Stimulated activated CD4-positive, alpha-beta T cell treated with anti-CD3 and anti-CD28 coated beads, TNF-alpha, amount 100 ng/mL, for 24 hours (primary cell): Measurements from ENCODE around the gene RIC8B.

Experiments
- DNase-seq, 3 experiments: peaks; one replicate each; pipeline ENCODE4 v3.0.0-alpha.2; 2020; ENCODE audit warnings: low read depth in 3 of 3

RIC8B gene

GRCh38 chr12:106774005-106774807 is at the start of gene RIC8B:
Gene RIC8B (plus strand): TSS chr12:106774682. CDS start chr12:106774746, 64 bp downstream.
- DNase-seq: peak; percentile 71 to 85 (median 72)

- DNase-seq: no peak
These were observed 49.5 kb upstream of the RIC8B start for GRCh38 chr12:106724934-106725333.

GRCh38 chr12:106726603-106727202 is 47.8 kb upstream of the RIC8B start:
- DNase-seq: peak in 1 of 3 experiments; percentile 6

DNA sequence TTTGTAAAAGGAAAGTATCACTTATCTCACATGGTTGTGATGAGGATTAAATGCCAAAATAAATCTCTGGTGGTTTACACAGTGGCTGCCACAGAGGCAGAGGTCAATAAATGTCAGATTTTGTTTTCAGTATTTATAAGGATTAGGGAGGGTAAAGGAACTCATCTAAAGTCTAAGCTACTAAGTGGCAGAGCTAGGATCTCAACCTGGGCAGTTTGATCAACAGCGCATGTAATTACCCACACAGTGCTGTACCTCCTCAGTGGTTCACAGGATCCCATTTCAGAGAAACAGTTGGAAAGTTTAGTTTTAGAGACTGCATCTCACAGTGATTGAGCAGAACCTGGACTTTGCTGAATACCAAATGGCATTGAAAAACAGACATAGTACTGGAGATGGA is 44.9 kb upstream of the RIC8B start:
- no peak for DNase-seq

GRCh38 chr12:106732890-106733289 is 41.6 kb upstream of the RIC8B start:
- no peak for DNase-seq

DNA sequence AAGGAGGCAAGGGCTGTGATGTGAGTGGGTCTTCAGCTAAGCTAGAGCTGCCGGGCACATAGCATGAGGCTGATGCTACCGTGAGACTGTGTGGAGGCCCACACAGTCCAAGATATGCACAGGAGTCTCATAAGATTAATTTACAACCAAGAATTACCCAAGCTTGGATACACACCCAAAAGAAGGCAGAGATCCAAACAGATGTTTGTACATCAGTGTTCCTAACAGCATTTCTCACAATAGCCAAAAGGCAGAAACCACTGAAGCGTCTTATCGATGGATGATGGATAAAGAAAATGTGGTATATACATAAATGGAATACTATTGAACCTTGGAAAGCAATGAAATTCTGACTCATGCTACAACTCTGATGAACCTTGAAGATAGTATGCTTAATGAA is 40.8 kb upstream of the RIC8B start:
- DNase-seq: no peak

DNA sequence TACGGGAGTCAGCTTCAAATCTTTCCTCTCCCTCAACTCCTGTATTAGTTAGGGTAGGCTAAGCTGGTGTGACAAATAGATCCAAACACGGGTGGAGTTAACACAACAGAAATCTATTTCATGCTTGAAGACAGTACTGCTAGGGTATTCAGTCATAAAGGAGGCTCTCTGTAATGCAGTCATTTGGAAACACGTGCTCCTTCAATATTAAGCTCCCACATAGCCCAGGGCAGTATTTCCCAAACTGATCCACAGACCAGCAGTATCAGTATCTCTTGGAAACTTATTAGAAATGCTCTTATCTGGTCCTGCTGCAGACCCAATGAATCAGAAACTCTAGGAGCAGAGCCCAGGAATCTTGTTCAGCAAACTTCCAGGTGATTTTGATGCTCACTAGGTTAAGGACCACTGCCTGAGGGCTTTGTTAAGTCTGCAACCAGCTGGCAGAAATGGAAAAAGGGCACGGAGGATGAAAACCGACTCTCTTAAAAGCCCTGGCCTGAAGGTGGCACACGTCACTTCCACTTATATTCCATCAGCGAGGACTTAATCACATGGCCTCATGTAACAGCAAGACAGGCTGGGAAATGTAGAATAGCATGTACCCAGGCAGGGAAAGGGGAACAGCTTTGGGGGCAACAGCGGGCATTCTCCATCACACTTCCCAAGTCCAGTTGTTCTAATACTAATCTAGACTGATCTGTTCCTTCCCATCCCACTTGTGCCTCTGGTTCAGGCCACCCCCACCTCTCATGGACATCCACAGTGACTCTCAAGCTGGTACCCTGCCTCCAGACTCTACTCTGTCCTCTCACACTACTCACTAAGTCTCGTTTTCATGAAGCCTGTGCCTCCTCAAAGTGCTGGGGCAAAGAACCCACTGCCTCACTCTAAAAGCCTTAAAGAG is 38.2 kb upstream of the RIC8B start:
- DNase-seq: no peak

GRCh38 chr12:106739318-106739717 is 35.2 kb upstream of the RIC8B start:
- DNase-seq: no peak

GRCh38 chr12:106739815-106740530 is 34.5 kb upstream of the RIC8B start:
- DNase-seq: no peak

DNA sequence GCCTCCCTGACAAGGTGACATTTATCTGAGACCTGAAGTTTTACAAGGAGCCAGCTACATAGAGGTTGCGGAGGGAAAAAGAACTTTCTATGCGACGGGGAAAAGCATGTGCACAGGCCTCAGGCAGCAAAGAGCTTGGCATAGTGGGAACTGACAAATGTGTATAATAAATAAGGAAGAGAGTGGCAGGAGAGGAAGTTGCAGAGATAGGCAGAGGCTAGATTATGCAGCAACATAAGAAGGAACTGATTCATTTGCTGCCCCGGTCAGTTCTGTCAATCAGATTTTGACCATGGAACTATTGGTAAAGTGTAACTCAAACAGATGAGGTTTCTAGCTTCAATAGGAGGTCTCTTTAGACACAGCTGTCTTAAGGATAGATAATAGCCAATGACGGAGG is 33.7 kb upstream of the RIC8B start:
- DNase-seq: no peak

DNA sequence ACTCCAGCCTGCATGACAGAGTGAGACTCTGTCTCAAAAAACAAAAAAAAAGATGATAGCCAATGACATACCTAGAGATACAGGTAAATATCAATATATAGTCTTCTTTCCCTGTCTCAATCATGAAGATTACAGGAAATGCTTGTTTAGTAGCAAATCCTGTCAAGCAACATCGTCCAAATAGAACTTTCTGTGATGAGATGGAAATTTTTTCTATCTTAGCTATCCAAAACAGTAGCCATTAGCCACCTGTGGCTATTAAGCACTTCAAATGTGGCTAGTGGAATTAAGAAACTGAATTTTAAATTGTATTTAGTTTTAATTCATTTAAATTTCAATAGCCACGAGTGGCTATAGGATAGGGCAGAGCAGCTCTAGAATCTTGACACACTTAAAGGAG is 33.2 kb upstream of the RIC8B start:
- DNase-seq: no peak

- no peak for DNase-seq
These were observed 31.1 kb upstream of the RIC8B start for GRCh38 chr12:106743270-106743988.

GRCh38 chr12:106744600-106744999 is 29.9 kb upstream of the RIC8B start:
- no peak for DNase-seq

- no peak for DNase-seq
These were observed 29.2 kb upstream of the RIC8B start for GRCh38 chr12:106745181-106745745.

GRCh38 chr12:106747973-106748436 is 26.5 kb upstream of the RIC8B start:
- no peak for DNase-seq

- DNase-seq: no peak
These were observed 24.0 kb upstream of the RIC8B start for GRCh38 chr12:106750524-106750923.

GRCh38 chr12:106753526-106753925 is 21.0 kb upstream of the RIC8B start:
- DNase-seq: peak in 2 of 3 experiments; percentile 31 to 51

GRCh38 chr12:106754331-106754730 is 20.2 kb upstream of the RIC8B start:
- DNase-seq: no peak

DNA sequence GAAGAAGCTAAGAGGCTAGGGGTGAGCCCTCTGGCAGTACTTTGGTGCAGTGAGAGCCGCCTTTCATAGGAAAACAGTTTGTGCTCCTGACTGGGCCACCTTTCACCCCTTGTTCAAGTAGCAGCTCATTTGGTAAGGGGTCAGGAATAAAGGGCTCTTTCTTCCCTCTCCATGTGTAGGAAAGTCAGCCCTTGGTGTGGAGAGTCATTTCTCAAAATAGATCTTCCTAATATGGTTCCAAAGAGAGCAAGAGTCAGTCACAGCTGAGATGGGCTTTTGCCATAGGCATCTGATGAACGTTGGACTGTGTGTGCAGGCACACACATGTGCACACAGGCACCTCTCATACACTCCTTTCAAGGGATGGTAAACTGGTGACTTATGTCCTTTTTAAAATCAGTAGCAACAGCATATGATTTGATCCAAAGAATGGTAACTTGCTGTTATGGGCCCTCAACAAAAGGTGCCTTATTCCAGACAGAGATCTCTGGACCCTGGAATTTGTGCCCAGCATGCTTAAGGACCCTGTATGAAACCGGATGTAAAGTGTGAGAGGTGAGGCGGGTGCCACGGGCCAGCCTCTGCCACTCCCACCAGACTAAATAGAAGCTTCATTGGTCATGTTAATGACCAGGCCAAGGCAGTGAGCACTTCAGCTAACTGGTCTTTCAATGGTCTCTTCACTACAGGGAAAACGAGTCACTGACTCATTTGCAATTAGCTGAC is 16.7 kb upstream of the RIC8B start:
- no peak for DNase-seq
